ENCODE results near the gene MLKL.

Gene MLKL

GRCh38 chr16:74649839-74650504 lies 50.7 kb downstream of the MLKL start:
- H3K9me3 ChIP-seq: no peaks in the 10 kb centered on the region
- peaks cover 86% of the 10 kb centered on the region for H3K36me3 ChIP-seq
- no peaks in the 10 kb centered on the region for H3K27me3 ChIP-seq
- H3K4me3 ChIP-seq (ENCODE audit: low read depth, low read length): no peak overlapping the region
- TF ChIP-seq CTCF (IDR thresholded peaks at IDR 0.05; ENCODE audit: low read depth, low read length): no peak
- no peaks in the 10 kb centered on the region for H3K4me1 ChIP-seq
- no peak for DNase-seq

- Histone ChIP-seq H3K4me1 (no peaks in the 10 kb centered on the region), H3K9me3 (no peaks in the 10 kb centered on the region), H3K36me3 (peaks cover 90% of the 10 kb centered on the region), H3K4me3 (ENCODE audit: low read depth, low read length) (no peak overlapping the region), H3K27me3 (no peaks in the 10 kb centered on the region)
- TF ChIP-seq CTCF (IDR thresholded peaks at IDR 0.05; ENCODE audit: low read depth, low read length): no peak
- no peak for DNase-seq
These were observed 58.7 kb downstream of the MLKL start for GRCh38 chr16:74641969-74642368.

GRCh38 chr16:74637742-74638453 lies 62.8 kb downstream of the MLKL start:
- peaks cover 83% of the 10 kb centered on the region for H3K36me3 ChIP-seq

GRCh38 chr16:74635303-74635702 lies 65.4 kb downstream of the MLKL start:
- Histone ChIP-seq H3K4me3 (ENCODE audit: low read depth, low read length) (no peak overlapping the region), H3K36me3 (peaks cover 87% of the 10 kb centered on the region), H3K4me1 (no peaks in the 10 kb centered on the region), H3K27me3 (no peaks in the 10 kb centered on the region), H3K9me3 (no peaks in the 10 kb centered on the region)
- DNase-seq: no peak
- no peak for TF ChIP-seq CTCF (IDR thresholded peaks at IDR 0.05; ENCODE audit: low read depth, low read length)

More at GRCh38 chr16:74637742-74638453, 62.8 kb downstream of the MLKL start:
- no peak overlapping the region for H3K4me3 ChIP-seq (ENCODE audit: low read depth, low read length)
- H3K27me3 ChIP-seq: no peaks in the 10 kb centered on the region
- TF ChIP-seq CTCF (IDR thresholded peaks at IDR 0.05; ENCODE audit: low read depth, low read length): no peak
- no peaks in the 10 kb centered on the region for H3K4me1 ChIP-seq
- H3K9me3 ChIP-seq: no peaks in the 10 kb centered on the region
- no peak for DNase-seq

- no peak for DNase-seq
- Histone ChIP-seq H3K9me3 (no peaks in the 10 kb centered on the region), H3K36me3 (peaks cover 88% of the 10 kb centered on the region), H3K27me3 (no peaks in the 10 kb centered on the region), H3K4me1 (no peaks in the 10 kb centered on the region), H3K4me3 (ENCODE audit: low read depth, low read length) (no peak overlapping the region)
- TF ChIP-seq CTCF (IDR thresholded peaks at IDR 0.05; ENCODE audit: low read depth, low read length): no peak
These were observed 67.0 kb downstream of the MLKL start for GRCh38 chr16:74633686-74634085.
